ENCODE results near the gene SEC16B.

Gene SEC16B

DNA sequence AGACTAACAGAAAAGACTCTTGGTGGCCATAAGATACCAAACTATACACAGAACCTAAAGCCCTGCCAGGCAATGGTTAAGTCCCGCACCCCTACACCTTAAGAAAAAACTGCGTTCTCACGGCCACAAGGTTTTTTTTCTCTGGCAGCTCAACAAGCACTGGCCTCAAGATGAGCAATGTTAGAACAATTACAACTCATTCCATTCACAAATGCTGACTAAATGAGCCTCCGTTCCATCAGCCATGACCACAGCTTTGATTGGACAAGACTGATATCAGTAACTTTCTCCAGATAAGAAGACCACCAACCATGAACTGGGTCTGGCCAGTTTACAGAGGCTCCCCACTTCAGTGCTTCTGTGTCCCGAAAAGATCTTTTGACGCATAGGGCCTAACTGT, 31.9 kb downstream of the SEC16B start:
- no peak for DNase-seq (ENCODE audit: low read depth)

DNA sequence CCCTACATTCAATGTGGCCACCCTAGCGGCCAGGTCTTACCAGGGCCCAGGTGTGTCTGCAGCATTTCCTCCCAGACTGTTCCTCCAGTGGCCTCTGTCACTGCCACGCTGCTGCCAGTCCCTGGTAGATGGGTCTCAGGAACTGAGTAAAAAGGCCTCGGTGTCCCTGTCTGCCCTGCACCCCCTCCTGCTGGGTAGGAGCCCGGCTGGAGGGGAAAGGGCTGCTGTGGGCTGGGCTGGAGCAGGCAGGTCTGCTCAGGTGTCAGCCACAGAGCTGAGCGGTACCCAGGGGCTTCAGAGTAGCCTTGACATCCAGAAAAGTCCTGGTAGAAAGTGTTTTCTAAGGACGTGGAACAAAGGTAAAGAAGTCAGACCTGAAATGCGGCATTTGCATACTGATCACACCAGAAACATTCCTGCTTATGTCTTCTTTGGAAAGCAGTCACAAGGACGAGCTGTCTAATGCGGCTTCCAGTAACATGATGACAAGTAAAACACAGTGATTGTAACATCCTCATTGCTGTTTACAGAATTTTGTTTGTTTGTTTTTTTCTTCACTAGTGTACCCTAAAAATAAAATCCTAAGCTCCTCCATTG, 32.6 kb downstream of the SEC16B start:
- DNase-seq (ENCODE audit: low read depth) = no peak

DNA sequence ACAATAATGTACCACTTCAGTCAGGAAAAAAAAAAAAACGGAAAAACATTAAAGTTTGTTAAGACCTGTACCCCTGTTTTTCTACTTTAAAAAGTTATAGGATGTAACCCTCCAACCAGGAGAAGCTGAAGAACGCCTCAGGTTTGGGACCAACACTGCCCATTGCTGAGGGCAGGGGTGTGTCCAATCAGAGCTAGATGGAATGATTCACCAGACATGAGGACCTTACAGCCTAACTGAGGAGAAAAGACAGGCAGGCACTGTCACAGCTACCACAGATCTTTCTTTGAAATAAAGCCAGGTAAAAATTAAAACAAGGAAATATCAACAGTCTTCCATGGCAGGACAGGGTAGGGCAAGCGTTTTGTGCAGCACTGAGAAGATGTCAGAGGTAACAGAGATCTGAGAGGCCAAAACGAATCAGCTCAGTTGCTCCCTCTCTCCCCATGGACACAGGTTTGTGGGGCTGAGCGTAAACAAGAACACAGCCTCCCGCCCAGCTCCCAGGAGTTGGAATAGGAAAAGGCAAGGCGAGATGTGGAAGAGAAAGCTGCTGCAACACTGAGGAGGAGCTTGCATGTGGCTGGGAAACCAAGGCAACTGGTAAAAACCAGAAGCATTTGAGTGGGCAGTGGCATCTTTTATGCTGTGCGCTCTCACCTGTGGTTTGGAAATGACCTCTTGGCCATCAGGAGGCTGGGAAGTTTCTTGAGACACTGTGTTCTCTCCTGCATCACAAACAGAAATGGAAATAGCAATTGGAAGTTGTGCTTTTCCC, 34.0 kb downstream of the SEC16B start:
- no peak for DNase-seq (ENCODE audit: low read depth)

DNA sequence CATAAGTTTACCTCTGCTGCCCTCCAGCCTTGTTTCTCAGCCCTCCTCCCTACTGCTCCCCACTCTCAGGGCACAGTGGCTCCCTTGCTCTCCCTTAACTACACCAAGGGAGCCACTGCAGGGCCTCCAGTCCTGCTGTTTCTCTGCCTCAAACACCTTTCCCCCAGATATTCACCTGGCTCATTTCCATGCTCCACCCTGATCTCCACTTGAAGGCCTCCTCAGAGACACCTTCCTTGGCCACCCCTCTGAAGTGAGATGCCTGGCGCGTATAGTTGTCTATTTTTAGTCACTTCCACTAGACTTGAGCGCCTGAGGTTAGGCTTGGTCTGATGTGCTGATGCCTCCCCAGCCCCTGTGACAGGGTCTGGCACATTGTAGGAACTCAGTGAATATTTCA, 34.9 kb downstream of the SEC16B start:
- no peak for DNase-seq (ENCODE audit: low read depth)

DNA sequence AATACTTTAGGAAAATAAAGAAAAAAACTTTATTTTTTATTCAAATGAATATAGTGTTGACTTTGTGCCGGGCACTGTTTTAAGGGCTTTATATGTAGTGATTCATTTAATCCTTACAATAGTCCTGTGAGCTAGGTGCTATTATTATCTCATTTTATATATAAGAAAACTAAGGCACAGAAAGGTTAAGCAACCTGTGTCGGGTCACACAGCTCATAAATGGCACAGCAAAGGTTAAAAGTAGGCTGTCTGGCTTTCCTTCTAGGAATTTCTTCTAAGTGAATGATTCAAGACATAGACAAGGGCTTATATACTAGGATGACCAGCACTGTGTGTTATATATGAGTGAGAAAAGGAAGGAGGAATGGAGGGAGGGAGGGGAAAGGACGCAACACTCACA, 35.4 kb downstream of the SEC16B start:
- DNase-seq (ENCODE audit: low read depth) = no peak

DNA sequence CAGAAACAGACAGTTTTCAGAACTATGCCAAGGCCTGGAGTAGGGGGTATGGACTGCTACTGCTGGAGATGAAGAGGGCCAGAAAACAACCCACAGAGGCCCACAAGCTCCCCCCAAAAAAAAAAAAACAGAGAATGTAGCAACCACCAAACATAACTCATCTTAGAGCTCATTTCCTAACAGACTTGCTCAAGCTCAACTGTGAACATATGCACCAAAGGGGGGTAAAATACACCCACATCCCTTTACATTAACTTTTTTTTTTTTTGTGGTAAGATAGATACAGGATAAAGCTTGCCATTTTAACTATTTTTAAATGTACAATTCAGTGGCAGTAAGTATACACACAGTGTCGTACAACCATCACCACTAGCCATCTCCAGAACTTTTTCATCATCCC, 36.0 kb downstream of the SEC16B start:
- no peak for DNase-seq (ENCODE audit: low read depth)

DNA sequence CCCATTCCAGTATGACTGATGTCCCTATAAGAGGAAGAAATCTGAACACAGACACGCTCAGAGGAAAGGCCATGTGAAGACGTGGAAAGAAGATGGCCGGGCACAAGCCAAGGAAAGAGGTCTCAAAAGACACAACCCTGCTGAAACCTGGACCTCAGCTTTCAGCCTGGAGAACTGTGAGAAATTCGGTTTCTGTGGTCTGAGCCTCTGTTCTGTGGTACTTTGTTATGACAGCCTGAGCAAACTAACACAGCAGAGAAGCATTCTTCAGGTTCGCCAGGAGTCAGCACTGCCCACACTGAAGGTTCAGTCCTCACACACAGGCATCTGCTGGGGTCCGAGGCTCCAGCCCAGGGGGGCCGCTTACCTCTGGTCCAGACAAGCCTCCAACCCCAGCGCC, 37.7 kb downstream of the SEC16B start:
- DNase-seq (ENCODE audit: low read depth) = no peak

DNA sequence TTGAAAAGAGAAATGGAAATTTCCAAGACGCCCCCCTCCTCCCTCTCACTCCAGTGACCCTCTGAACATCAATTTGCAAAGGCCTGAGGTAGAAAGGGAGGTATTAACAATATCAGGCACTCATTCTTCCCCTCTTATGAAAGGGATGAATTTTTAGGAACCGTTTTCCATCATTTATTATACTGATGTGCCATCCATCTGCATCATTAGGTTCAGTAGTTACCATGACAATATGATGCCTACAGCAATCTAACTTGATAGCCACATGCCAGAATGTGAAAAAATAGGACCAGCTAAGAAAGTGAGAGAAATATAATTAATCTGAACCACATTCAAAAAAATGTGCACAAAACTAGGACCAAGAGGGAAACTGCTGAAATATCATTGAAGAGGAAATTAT, 40.9 kb downstream of the SEC16B start:
- no peak for DNase-seq (ENCODE audit: low read depth)

DNA sequence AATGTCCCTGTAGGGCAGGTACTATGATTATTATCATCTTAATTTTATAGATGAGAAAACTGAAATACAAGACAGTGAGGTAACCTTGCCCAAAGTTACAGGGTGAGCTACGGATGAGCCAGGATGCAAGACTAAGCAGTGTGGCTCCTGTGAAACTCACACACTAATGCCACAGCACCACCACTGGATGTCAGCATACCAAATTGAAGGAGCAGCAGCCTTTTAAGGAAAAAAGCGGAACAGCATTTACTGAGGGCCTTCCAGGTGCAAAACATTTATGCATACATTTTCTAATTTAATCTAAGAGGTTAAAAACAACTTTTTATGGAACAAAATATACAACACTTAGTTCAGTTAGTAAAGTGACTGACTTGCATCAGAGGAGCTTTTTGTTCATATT, 41.7 kb downstream of the SEC16B start:
- DNase-seq (ENCODE audit: low read depth) = no peak

DNA sequence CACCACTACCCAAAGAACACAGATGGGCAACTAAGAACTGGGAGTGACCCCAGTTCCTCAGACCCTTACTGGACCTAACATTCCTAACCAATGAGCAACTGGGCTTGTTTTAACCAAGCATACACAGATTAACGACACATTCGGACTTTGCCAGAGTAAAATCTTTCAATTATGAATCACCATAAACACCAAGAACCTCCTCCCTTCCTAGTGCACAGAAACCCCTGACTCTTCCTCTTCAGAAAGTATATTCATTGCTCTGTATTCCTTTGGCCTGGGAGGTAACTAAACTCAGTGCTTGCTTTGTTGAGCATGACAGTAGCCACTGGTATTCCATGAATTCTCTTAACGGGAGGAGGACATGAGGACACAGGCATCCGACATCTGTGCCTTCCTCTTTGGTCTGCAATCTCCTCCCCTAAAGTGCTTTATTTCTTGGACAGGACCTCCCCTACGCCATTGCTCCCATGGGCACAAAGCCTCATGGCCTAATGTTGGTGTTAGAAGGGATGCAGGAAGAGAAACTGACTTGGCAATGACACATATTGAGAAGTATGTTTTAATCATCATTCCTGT, 42.7 kb downstream of the SEC16B start:
- no peak for DNase-seq (ENCODE audit: low read depth)

DNA sequence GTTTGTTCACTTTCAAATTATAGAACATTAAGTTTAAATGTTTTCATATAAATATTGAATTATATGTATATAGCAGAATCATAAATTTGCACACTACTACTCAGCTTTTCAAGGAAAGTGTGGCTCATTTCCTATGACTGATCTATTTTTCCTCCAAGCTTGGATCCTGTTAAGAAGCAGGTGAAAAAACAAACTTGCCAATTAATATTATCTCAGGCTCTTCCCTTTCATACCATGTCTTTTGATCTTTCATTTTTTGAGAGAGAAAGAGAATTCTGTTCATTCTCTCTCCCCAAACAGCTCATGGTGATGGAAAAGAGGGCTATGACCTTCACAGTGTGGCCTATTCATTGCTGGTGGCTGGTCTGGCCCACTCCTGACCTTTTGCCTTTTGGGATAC, 43.7 kb downstream of the SEC16B start:
- no peak for DNase-seq (ENCODE audit: low read depth)

DNA sequence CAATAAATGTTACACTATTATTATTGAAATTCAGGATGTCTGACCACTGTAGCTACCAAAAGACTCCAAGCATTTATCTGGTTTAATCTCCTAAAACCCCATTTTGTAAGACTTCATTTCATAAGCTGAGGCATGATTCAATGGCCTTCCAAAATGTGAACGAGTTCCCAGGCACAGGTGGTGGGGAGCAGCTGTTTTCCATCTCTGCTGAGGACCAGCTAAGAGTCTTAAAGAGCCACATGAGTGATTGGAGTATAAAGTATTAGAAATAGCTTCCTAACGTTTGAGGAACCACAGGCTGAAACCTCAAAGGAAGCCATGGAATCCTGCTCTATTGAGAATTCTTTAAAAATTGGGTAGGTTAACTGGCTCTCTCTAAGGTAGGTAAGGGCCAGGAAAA, 44.9 kb downstream of the SEC16B start:
- no peak for DNase-seq (ENCODE audit: low read depth)

DNA sequence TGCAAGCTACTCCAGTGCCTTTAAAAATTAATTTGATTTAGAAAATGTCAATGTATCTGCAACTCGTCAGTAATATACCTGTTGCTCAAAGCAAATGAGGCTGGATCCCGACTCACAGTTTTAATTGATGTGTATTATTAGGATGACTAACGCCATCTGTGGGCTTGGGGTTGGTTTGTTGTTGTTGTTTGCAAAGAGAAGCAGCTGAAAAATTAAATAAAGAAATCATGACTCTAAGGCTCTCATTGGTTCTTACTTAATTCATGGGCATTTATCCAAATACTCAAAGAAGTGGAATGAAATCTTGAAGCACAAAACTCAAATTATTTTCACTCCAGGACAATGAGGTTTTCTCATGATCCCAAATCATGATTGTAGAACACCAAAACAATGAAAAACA, 46.4 kb downstream of the SEC16B start:
- no peak for DNase-seq (ENCODE audit: low read depth)

DNA sequence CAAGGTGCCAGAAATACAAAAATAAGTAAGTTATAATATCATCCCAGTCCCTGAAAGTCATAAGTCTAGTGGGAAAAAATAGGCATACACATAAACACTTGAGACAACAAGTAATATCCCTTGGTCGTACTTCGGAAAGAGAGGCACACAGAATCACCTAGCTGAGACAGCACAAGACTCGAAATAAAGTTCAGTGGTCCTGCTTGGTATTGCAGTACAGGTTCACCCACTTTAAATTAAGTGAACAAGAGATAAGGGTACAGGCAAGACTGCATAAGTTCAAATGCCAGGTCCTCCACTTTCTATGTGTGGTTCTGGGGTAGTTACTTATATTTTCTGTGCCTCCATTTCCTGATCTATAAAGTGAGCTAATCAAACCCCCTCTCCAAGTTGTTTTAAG, 47.6 kb downstream of the SEC16B start:
- no peak for DNase-seq (ENCODE audit: low read depth)

DNA sequence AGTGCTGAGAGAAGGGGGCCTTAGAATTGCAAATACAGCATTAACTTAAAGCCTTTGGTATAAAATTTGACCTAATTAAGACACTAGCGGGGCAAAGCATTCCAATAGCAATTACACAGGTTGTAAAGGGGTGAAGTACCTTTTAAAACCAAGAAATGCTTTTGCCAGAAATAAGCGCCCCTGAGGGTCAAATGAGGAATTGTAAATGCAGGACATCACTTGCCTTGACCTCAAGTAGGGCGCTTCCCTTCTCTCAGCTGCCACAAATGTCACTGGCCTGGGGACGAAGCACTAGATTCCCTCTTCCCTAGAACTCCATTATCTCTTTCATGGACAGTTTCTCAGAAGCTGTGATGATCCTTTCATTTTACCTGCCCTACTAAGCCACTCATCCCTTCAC, 48.3 kb downstream of the SEC16B start:
- DNase-seq (ENCODE audit: low read depth) = no peak

DNA sequence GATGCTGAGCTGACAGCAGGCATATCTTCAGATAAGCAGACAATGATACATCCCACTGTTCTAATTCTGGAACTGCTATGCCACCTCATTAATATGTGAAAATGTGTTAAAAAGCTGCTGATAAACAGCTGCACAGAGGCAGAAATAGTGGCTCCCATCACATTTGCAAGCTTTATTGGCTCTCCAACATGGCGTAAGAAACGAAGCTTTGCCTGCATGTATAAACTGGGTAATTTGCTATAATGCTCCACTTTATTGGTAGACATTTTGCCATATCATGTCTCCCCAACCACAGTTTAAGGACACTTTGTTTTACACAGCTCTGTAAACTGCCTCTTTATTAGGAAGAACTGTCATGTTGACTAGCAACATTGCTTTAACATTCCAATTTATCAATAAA, 49.8 kb downstream of the SEC16B start:
- DNase-seq (ENCODE audit: low read depth) = no peak

DNA sequence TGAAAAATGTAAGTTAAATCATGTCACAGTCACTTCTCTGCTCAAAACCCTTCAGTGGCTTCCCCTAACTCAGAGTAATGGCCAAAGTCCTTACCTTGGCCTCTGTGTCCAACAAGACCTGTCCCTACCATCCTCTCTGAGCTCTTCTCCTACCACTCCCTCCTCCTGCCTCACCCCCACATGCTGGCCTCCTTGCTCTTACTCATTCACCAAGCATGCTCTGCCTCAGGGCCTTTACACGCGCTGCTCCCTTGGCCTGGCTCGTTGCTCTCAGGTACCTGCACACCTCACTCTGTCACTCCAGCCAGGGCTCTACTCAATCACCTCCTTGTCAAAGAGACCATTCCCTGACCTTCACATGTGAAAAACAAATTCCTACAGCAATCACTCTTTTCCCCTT, 54.2 kb downstream of the SEC16B start:
- DNase-seq (ENCODE audit: low read depth) = no peak

DNA sequence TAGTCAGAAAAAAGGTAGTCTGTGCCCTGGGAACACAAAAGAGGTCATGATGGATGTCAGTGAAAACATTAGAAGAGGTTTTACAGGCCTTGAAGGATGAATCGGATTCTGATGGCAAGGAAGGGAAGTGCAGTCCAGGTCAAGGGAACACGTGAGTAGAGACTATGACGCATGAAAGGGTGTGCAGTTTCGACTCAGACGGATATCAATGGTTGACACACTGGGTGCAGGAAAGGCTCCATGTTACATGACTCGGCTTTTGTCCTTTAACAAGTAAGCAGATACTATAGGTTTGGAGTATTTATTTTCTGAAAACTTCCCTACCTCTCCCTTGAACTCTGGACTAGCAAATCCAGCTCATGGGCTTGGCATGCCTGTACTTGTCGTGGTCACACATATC, 55.3 kb downstream of the SEC16B start:
- DNase-seq (ENCODE audit: low read depth) = no peak

DNA sequence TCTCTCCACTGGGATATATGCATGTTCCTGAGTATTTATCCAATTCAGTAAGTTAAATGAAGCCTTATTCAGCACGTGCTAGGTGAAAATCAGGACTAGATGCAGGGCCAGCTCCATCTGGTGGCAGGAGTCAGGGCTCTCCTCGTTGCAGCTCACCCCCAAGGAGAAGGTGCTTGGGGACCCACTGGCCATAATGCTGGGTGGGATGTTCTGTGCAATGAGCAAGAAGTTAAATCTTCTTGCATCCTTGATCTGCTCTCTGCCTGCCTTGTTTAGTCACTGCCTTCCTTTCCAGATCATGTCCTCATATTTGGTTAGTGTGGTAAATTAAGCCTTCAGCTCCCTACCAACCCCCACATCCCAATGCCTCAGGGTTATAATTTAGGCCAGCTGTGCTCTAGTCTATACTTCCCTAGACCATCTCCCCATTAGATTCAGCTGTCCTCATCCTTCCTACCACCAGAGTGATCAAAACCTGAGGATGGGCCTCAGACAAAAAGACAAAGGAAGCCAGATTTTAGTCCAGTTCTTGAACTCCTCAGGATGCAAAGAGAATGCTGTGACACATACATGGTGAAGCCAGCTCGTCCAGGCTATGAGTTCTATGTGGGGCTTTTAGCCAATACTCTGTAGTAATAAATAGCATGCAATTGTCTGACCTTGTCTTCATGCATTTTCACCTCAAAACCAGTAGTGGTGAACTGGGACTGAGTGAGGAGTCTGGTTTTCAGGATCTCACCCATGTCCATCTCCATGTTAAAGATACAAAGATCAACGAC, 55.9 kb downstream of the SEC16B start:
- DNase-seq (ENCODE audit: low read depth) = no peak

DNA sequence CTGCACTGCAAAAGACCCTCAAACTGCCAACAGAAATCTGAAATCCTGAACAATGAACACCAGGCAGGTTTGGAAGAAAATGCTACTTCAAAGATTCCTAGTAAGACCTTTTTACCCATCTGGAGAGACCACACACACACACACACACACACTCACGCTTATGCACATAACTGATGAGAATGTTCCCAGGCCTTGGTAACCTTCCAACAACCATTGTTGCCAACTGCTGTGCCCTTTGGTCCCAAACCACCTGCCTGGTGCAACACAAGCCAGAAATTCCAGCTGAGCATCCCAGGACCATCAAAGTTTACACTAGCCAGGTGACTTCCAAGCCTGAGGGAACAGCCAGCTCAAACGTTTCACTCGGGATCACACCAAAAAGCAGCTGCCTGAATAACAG, 56.9 kb downstream of the SEC16B start:
- DNase-seq (ENCODE audit: low read depth) = no peak

DNA sequence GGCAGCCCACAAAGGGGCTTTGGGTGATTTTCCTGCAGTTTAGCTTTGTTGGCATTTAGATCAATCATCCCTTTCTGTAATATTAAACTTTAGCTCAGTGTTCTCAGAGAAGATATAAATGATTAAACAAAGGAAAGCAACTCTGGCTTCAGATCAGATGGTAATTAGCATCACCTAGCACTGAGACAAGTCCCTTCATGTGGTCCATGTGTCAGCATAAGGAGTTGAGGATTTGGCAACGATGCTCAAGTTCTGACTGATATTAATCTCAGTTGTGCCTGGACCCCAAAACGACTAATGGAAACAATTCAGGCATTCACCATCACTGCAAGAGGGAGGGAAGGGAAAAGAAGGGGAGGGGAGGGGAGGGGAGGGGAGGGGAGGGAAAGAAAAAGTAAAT, 60.4 kb downstream of the SEC16B start:
- DNase-seq (ENCODE audit: low read depth) = no peak

DNA sequence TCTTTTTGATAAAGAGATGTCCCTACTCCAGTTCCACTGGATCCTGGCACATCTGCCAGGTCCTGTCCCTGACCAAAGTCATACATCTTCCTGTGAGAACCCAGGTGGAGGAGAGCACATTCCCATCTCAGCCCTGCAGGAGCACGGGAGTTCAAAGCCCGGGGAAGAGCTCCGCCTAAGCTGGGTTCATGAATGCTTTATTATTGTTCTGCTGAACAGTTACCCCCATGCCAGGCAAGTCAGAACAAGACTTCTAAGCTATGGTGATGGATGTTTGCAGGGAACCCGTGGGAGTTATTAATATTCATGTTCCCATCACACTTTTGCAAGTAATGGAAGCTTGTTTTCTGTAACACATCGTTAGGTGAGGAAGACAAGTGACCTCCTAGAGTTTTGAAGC, 62.9 kb downstream of the SEC16B start:
- no peak for DNase-seq (ENCODE audit: low read depth)

DNA sequence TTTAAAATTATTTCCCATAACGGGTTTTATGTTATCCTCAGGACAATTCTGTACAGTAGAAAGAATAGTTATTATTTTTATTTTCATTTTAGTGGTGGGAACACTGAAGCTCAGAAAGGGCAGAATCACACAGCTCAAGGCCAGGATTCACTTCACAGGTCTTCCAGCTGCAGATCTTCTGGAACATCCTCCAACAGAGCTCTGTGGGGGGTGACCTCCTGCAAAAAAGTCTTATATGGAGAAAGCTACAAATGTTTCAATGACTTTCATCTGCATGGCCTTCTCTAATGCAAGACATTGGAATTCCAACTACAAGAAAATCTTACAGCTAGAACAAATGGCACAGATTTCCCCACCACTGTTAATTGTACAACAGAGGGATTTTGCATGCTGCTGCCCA, 64.2 kb downstream of the SEC16B start:
- DNase-seq (ENCODE audit: low read depth) = no peak
